HepG2 (cell line): ENCODE data around the gene ELMOD1. TPM values are rescaled to one million over a fixed set of nuclear protein-coding genes. Genes with fewer than 3 reads are reported as not detected.

Source experiments
- ATAC-seq: fragments of 200-7000 bp; cut with Tn5 transposase; 3 replicates; pipeline ENCODE4 v1.9.1; 2020; ENCODE audit warnings: mild to moderate bottlenecking, moderate library complexity
- BruUV-seq: library from RNA; stranded (reverse); fragments of 400-500 nt; replicated peaks from 2 replicates; lab custom pipeline; 2021; lab: Mats Ljungman, UMichigan
- CTCF ChIA-PET: fragments of 300-600 bp; formaldehyde crosslinking; extraction: SDS; loops from one replicate; lab custom pipeline; 2021; ENCODE audit warnings: low total read pairs, inconsistent platforms, low intra/inter-chr PET ratio; lab: Yijun Ruan, JAX
- POLR2A ChIA-PET: fragments of 350-600 bp; sonication (Branson Sonifier 250); formaldehyde crosslinking; loops from one replicate; lab custom pipeline; 2020; ENCODE audit warnings: antibody characterized with exemption, inconsistent platforms; lab: Yijun Ruan, JAX
- DNase-seq: peaks from one replicate; pipeline ENCODE4 v3.0.0-alpha.2; 2015; ENCODE audit warnings: low spot score
- FAIRE-seq: peaks from 3 replicates; lab custom pipeline; 2011; peaks lifted over from hg19 to GRCh38; lab: Jason Lieb, UNC
- H2AFZ ChIP-seq: one replicate; pipeline ENCODE4 v1.6.1; 2011; ENCODE audit warnings: low read length, inconsistent platforms
- H3K27ac ChIP-seq: fragments of 300-600 bp; 3 replicates; pipeline ENCODE4 v1.8.0; 2011; ENCODE audit warnings: mixed run types, mild to moderate bottlenecking, mixed read lengths, low read length, inconsistent platforms; ENCODE audit not compliant: insufficient read depth; ENCODE audit errors: extremely low read length
- H3K27me3 ChIP-seq, 2 experiments: fragments of 200-600 bp in 1 of 2; 2 replicates in 1 of 2; 3 replicates in 1 of 2; pipeline versions ENCODE4 v1.6.0 to v1.8.0; 2011; ENCODE audit warnings: low read length in 2 of 2, mild to moderate bottlenecking in 2 of 2, moderate library complexity in 2 of 2, inconsistent platforms in 1 of 2; ENCODE audit not compliant: insufficient read depth in 2 of 2, control insufficient read depth in 1 of 2
- H3K36me3 ChIP-seq, 2 experiments: fragments of 200-600 bp in 1 of 2; replicated peaks in 1 of 2; 2 replicates in 1 of 2; 3 replicates in 1 of 2; pipeline versions ENCODE4 v1.5.1 to v1.8.0; 2011; ENCODE audit warnings: low read length in 2 of 2, inconsistent platforms in 1 of 2; ENCODE audit not compliant: insufficient read depth in 2 of 2, control insufficient read depth in 1 of 2
- H3K4me1 ChIP-seq: 2 replicates; pipeline ENCODE4 v1.5.1; 2012; ENCODE audit warnings: low read length, inconsistent platforms; ENCODE audit not compliant: insufficient read depth
- H3K4me2 ChIP-seq: 2 replicates; pipeline ENCODE4 v1.6.0; 2011; ENCODE audit warnings: low read depth, low read length, inconsistent platforms
- H3K4me3 ChIP-seq, 3 experiments: fragments of 200-600 bp in 1 of 3; sonication (generic), shearing (Covaris generic) in 1 of 3; replicated peaks in 1 of 3; 2 replicates each; pipeline ENCODE4 v1.5.1; 2011 to 2016; ENCODE audit warnings: low read length in 3 of 3, inconsistent platforms in 2 of 3, low read depth in 2 of 3, mild to moderate bottlenecking in 2 of 3, control low read depth in 1 of 3, mixed read lengths in 1 of 3; ENCODE audit not compliant: insufficient read depth in 1 of 3
- H3K79me2 ChIP-seq: one replicate; pipeline ENCODE4 v1.6.1; 2011; ENCODE audit warnings: low read length, inconsistent platforms; ENCODE audit not compliant: insufficient read depth
- H3K9ac ChIP-seq: 2 replicates; pipeline ENCODE4 v1.6.0; 2011; ENCODE audit warnings: mild to moderate bottlenecking, low read depth, low read length, inconsistent platforms; ENCODE audit not compliant: insufficient read depth
- H3K9me3 ChIP-seq: 2 replicates; pipeline ENCODE4 v1.5.1; 2012; ENCODE audit warnings: mild to moderate bottlenecking, low read length
- H4K20me1 ChIP-seq: 2 replicates; pipeline ENCODE4 v1.6.0; 2011; ENCODE audit warnings: inconsistent platforms, mild to moderate bottlenecking, low read length, moderate library complexity; ENCODE audit not compliant: insufficient read depth
- ESRRA ChIP-seq: sonication (generic); formaldehyde crosslinking; IDR thresholded peaks from 2 replicates; pipeline ENCODE4 v1.5.1; 2020; ENCODE audit warnings: mild to moderate bottlenecking, low read depth, missing genetic modification reagents
- PCBP2 ChIP-seq: fragments of 200-400 bp; formaldehyde crosslinking; optimal IDR thresholded peaks from 2 replicates; pipeline ENCODE3; 2018; ENCODE audit warnings: low read length, low read depth; ENCODE audit not compliant: poor library complexity, severe bottlenecking
- ZFYVE20 ChIP-seq: sonication (generic); formaldehyde crosslinking; IDR thresholded peaks from 2 replicates; pipeline ENCODE4 v1.8.0; 2023; ENCODE audit warnings: low read depth, mild to moderate bottlenecking, moderate library complexity, missing genetic modification reagents, borderline replicate concordance
- ZNF7 ChIP-seq: IDR thresholded peaks from 2 replicates; pipeline ENCODE4 v1.6.1; 2016; ENCODE audit warnings: missing biosample characterization, missing genetic modification reagents
- WGBS: methylation state at CpG from one replicate; pipeline ENCODE4 v1.1.6; 2017; ENCODE audit warnings: low lambda C conversion rate; 5-methylcytosine and 5-hydroxymethylcytosine counted together
- in situ Hi-C: cut with HindIII; loops from 2 replicates; pipeline ENCODE4 v1.10.0; 2017; ENCODE audit warnings: low pct_unique_long_range_greater_than_20kb; ENCODE audit not compliant: extremely low pct_ligation_motif_present
- intact Hi-C: fragments of 100-400 bp; cut with micrococcal nuclease; formaldehyde crosslinking; loops from one replicate; pipeline ENCODE4 v1.10.0; 2022; ENCODE audit not compliant: unreplicated experiment
- polyA plus RNA-seq, 8 experiments: library from polyadenylated mRNA; depleted of rRNA in 3 of 8; stranded (reverse) in 7 of 8; unstranded in 1 of 8; fragments of >200 nt; fragmentation: Illumina TruSeq in 4 of 8; extraction: Trizol in 4 of 8; gene quantifications; 2 replicates each; pipeline versions ENCODE4 v1.2.1 to v1.2.3, GENCODE V29; 2011 to 2016; ENCODE audit warnings: low read depth in 4 of 8, missing spikeins in 1 of 8, mixed read lengths in 1 of 8; ENCODE audit not compliant: insufficient read depth in 1 of 8
- total RNA-seq, 5 experiments: library from RNA; depleted of rRNA; stranded (reverse); fragments of >200 nt; fragmentation: Illumina TruSeq; extraction: Trizol; gene quantifications; 2 replicates each; pipeline ENCODE4 v1.2.3, GENCODE V29; 2016; ENCODE audit warnings: low read depth in 1 of 5
- TF ChIP-seq, protein P1 (sequence below): sonication (generic); formaldehyde crosslinking; IDR thresholded peaks from 2 replicates; pipeline ENCODE4 v1.9.0; 2022; ENCODE audit warnings: missing genetic modification reagents, mild to moderate bottlenecking, borderline replicate concordance
- TF ChIP-seq, protein P2 (sequence below): sonication (generic); formaldehyde crosslinking; conservative IDR thresholded peaks from 2 replicates; pipeline ENCODE4 v1.4.0; 2020; ENCODE audit warnings: missing genetic modification reagents
- TF ChIP-seq, protein P3 (sequence below): sonication (generic); formaldehyde crosslinking; IDR thresholded peaks from 2 replicates; pipeline ENCODE4 v1.4.0; 2020; ENCODE audit warnings: low read depth, missing genetic modification reagents

ELMOD1 gene
- total and polyA plus RNA-seq, 2 of the 13 experiments (the other 11 are each of a cell fraction or from before 2014, with no cell fraction given) = not detected

DNA sequence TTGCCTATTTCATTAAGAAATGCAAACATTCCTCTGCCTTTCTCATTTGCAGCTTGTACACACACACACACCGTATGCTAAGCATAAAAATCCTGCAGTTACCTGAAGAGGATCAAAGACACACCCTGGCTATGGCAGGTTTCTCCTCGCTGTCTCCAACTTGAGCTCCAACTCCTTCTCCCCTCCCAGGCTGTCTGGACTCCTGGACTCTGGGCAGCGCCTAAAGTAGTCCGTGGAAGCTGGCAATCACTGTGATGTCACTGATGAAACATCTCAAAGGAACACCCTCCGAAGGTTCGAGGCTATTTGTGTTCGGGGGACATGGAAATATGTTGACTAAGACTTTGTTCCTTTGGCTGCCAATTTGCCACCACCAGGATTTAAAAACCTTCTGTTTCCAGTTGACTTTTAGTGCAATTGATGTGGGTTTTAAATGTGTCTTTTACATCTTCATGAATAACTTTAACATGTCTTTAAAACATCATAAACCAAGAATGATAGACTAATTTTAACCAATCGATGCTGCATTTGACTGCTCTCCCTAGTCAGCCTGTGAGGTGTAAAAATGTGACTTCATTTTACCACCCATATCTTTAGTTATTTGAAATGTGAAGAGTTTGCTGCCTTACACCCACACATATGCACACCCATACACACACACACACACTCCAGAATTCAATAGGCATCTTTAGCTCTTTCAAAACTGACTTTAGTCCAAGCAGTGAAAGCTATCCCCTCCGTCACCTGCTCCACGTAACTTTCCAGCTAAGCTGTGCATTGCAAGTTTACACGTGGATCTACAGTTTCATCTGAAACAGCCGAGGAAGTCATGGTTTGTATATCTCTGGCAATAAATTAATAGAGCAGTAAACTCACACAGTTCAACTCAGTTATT, 121.2 kb downstream of the ELMOD1 start, which contains the start of gene SLN:
TSS of gene SLN (minus strand) at position 196 of the 895 bp plus-strand sequence.
- H3K79me2 ChIP-seq = no peaks in the 10 kb centered on the region
- no peak within 1 kb of the TSS for H2AFZ ChIP-seq
- no peak within 1 kb of the TSS for H3K4me3 ChIP-seq
- intact Hi-C loops = no loop called here
- 2% methylated on average over 11 of the region's 12 CpGs for whole genome bisulfite sequencing
- no peaks in the 10 kb centered on the region for H3K36me3 ChIP-seq
- TF ChIP-seq, protein P1, sequence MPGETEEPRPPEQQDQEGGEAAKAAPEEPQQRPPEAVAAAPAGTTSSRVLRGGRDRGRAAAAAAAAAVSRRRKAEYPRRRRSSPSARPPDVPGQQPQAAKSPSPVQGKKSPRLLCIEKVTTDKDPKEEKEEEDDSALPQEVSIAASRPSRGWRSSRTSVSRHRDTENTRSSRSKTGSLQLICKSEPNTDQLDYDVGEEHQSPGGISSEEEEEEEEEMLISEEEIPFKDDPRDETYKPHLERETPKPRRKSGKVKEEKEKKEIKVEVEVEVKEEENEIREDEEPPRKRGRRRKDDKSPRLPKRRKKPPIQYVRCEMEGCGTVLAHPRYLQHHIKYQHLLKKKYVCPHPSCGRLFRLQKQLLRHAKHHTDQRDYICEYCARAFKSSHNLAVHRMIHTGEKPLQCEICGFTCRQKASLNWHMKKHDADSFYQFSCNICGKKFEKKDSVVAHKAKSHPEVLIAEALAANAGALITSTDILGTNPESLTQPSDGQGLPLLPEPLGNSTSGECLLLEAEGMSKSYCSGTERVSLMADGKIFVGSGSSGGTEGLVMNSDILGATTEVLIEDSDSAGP (CRISPR knock-in tag) = no peak
- TF ChIP-seq ESRRA (CRISPR knock-in tag) (no peak), ZNF7 (no peak), PCBP2 (no peak), ZFYVE20 (CRISPR knock-in tag) (no peak)
- TF ChIP-seq, protein P2, sequence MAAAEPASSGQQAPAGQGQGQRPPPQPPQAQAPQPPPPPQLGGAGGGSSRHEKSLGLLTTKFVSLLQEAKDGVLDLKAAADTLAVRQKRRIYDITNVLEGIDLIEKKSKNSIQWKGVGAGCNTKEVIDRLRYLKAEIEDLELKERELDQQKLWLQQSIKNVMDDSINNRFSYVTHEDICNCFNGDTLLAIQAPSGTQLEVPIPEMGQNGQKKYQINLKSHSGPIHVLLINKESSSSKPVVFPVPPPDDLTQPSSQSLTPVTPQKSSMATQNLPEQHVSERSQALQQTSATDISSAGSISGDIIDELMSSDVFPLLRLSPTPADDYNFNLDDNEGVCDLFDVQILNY (CRISPR knock-in tag) = no peak
- TF ChIP-seq, protein P3, sequence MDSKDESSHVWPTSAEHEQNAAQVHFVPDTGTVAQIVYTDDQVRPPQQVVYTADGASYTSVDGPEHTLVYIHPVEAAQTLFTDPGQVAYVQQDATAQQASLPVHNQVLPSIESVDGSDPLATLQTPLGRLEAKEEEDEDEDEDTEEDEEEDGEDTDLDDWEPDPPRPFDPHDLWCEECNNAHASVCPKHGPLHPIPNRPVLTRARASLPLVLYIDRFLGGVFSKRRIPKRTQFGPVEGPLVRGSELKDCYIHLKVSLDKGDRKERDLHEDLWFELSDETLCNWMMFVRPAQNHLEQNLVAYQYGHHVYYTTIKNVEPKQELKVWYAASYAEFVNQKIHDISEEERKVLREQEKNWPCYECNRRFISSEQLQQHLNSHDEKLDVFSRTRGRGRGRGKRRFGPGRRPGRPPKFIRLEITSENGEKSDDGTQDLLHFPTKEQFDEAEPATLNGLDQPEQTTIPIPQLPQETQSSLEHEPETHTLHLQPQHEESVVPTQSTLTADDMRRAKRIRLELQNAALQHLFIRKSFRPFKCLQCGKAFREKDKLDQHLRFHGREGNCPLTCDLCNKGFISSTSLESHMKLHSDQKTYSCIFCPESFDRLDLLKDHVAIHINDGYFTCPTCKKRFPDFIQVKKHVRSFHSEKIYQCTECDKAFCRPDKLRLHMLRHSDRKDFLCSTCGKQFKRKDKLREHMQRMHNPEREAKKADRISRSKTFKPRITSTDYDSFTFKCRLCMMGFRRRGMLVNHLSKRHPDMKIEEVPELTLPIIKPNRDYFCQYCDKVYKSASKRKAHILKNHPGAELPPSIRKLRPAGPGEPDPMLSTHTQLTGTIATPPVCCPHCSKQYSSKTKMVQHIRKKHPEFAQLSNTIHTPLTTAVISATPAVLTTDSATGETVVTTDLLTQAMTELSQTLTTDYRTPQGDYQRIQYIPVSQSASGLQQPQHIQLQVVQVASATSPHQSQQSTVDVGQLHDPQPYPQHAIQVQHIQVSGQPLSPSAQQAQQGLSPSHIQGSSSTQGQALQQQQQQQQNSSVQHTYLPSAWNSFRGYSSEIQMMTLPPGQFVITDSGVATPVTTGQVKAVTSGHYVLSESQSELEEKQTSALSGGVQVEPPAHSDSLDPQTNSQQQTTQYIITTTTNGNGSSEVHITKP = no peak
- TF ChIP-seq, all 625 proteins: peak for 0
- Histone ChIP-seq H3K4me2 (no peak within 1 kb of the TSS), H3K9ac (no peak within 1 kb of the TSS), H3K27ac (no peak within 1 kb of the TSS), H3K9me3 (no peaks in the 10 kb centered on the region), H3K4me1 (no peaks in the 10 kb centered on the region), H3K27me3 (peaks cover 0 to 9% of the 10 kb centered on the region in 2 experiments; a peak in 1 of 5 replicates), H4K20me1 (no peaks in the 10 kb centered on the region)
- DNase-seq = no peak
- in situ Hi-C loops = no loop called here
- CTCF ChIA-PET = no interaction called here
- BruUV-seq = no TSS peak
- FAIRE-seq = no peak
- no peak for ATAC-seq
- POLR2A ChIA-PET = no interaction called here
